Neutrophil (primary cell): Measurements from ENCODE around the gene ANTXR1.

ENCODE experiments used
- H3K27ac ChIP-seq: fragments of 200-600 bp; sonication (generic); 2 replicates; pipeline ENCODE4 v1.5.1; 2016; ENCODE audit warnings: mild to moderate bottlenecking, moderate library complexity
- H3K27me3 ChIP-seq: fragments of 200-600 bp; sonication (generic); 2 replicates; pipeline ENCODE4 v1.6.0; 2016; ENCODE audit warnings: mild to moderate bottlenecking
- H3K36me3 ChIP-seq: fragments of 200-600 bp; sonication (generic); 2 replicates; pipeline ENCODE4 v1.5.1; 2017
- H3K4me1 ChIP-seq, 2 experiments: fragments of 200-600 bp in 1 of 2; sonication (generic) in 1 of 2; 1 replicate in 1 of 2; 2 replicates in 1 of 2; pipeline versions ENCODE4 v1.5.1 to v1.6.1; 2013 to 2016; ENCODE audit warnings: low read depth in 1 of 2, low read length in 1 of 2, mild to moderate bottlenecking in 1 of 2, moderate library complexity in 1 of 2; ENCODE audit not compliant: control insufficient read depth in 1 of 2, insufficient read depth in 1 of 2
- H3K4me3 ChIP-seq, 2 experiments: fragments of 200-600 bp in 1 of 2; sonication (generic) in 1 of 2; 1 replicate in 1 of 2; 2 replicates in 1 of 2; pipeline ENCODE4 v1.5.1; 2013 to 2016; ENCODE audit warnings: low read depth in 1 of 2, low read length in 1 of 2, mild to moderate bottlenecking in 1 of 2, moderate library complexity in 1 of 2
- H3K9me3 ChIP-seq: fragments of 200-600 bp; sonication (generic); 2 replicates; pipeline ENCODE4 v1.5.1; 2016
- CTCF ChIP-seq: fragments of 200-600 bp; sonication (generic); IDR thresholded peaks from 2 replicates; pipeline ENCODE4 v1.5.1; 2016; ENCODE audit warnings: antibody characterized with exemption

The ANTXR1 gene

GRCh38 chr2:69201259-69201658, 188.3 kb downstream of the ANTXR1 start:
- no peak overlapping the region for H3K4me3 ChIP-seq
- H3K4me1 ChIP-seq, result peaks cover 13 to 14% of the 10 kb centered on the region in 2 experiments

GRCh38 chr2:69202327-69202726, 189.3 kb downstream of the ANTXR1 start:
- H3K4me1 ChIP-seq, result peaks cover 13 to 14% of the 10 kb centered on the region in 2 experiments
- H3K9me3 ChIP-seq, result no peaks in the 10 kb centered on the region
- no peaks in the 10 kb centered on the region for H3K36me3 ChIP-seq
- H3K27me3 ChIP-seq, result no peaks in the 10 kb centered on the region
- H3K27ac ChIP-seq, result no peak overlapping the region
- no peak overlapping the region for H3K4me3 ChIP-seq
- no peak for TF ChIP-seq CTCF

More at GRCh38 chr2:69201259-69201658, 188.3 kb downstream of the ANTXR1 start:
- Histone ChIP-seq H3K9me3 (no peaks in the 10 kb centered on the region), H3K27ac (no peak overlapping the region), H3K36me3 (no peaks in the 10 kb centered on the region), H3K27me3 (no peaks in the 10 kb centered on the region)
- no peak for TF ChIP-seq CTCF

- Histone ChIP-seq H3K9me3 (no peaks in the 10 kb centered on the region), H3K4me3 (no peak overlapping the region), H3K4me1 (peaks cover 13 to 14% of the 10 kb centered on the region in 2 experiments), H3K27me3 (no peaks in the 10 kb centered on the region), H3K27ac (no peak overlapping the region), H3K36me3 (no peaks in the 10 kb centered on the region)
- TF ChIP-seq CTCF, result no peak
Observed at GRCh38 chr2:69203166-69203985, 190.4 kb downstream of the ANTXR1 start.

- Histone ChIP-seq H3K4me1 (peaks cover 13 to 14% of the 10 kb centered on the region in 2 experiments), H3K4me3 (no peak overlapping the region), H3K36me3 (no peaks in the 10 kb centered on the region), H3K9me3 (no peaks in the 10 kb centered on the region), H3K27me3 (no peaks in the 10 kb centered on the region), H3K27ac (no peak overlapping the region)
- no peak for TF ChIP-seq CTCF
Observed at GRCh38 chr2:69204654-69205053, 191.7 kb downstream of the ANTXR1 start.

GRCh38 chr2:69205076-69205475, 192.1 kb downstream of the ANTXR1 start:
- Histone ChIP-seq H3K36me3 (no peaks in the 10 kb centered on the region), H3K27me3 (no peaks in the 10 kb centered on the region), H3K4me1 (peaks cover 13 to 14% of the 10 kb centered on the region in 2 experiments), H3K4me3 (no peak overlapping the region), H3K9me3 (no peaks in the 10 kb centered on the region), H3K27ac (no peak overlapping the region)
- TF ChIP-seq CTCF, result no peak
